ENCODE measurements around the gene NDUFA7. TPM values are rescaled to one million over a fixed set of nuclear protein-coding genes. Genes with fewer than 3 reads are reported as not detected.

Gene NDUFA7
- polyA plus RNA-seq, 3 donors: 49.9 to 153 (median 133) TPM

- no peak overlapping the region for H3K4me3 ChIP-seq (replicated peaks in 1 of 3; ENCODE audit: low read depth in 2 of 3, low read length in 3 of 3)
- no peaks in the 10 kb centered on the region for H3K79me2 ChIP-seq (ENCODE audit: insufficient read depth, low read length)
- no peak overlapping the region for H3K9ac ChIP-seq (ENCODE audit: insufficient read depth, low read length, poor library complexity, severe bottlenecking)
- peaks cover 11 to 22% (median 12%) of the 10 kb centered on the region in 3 donors for H3K27me3 Mint-ChIP-seq (ENCODE audit: low read depth in 3 of 3)
- no peak overlapping the region for H3K27ac Mint-ChIP-seq
- H3K4me1 ChIP-seq (ENCODE audit: control insufficient read depth in 1 of 2, insufficient read depth in 2 of 2, low read length in 2 of 2): peaks cover 12 to 13% of the 10 kb centered on the region in 2 donors
- intact Hi-C loops (cut with micrococcal nuclease): no loop called here
- no peak overlapping the region for H2AFZ ChIP-seq (ENCODE audit: insufficient read depth, low read depth, low read length, poor library complexity, severe bottlenecking)
- H3K4me3 Mint-ChIP-seq: no peak overlapping the region
- H4K20me1 ChIP-seq (ENCODE audit: insufficient read depth, low read length): no peaks in the 10 kb centered on the region
- H3K27me3 ChIP-seq (ENCODE audit: control insufficient read depth in 2 of 2, insufficient read depth in 2 of 2, low read length in 2 of 2): peaks cover 0 to 9% of the 10 kb centered on the region in 2 donors
- peaks cover 58 to 85% of the 10 kb centered on the region in 2 donors for H3K36me3 Mint-ChIP-seq
- TF ChIP-seq CTCF (IDR thresholded peaks at IDR 0.05): no peak
- no peak overlapping the region for H3K27ac ChIP-seq (ENCODE audit: low read depth in 1 of 2, low read length in 2 of 2)
- H3K36me3 ChIP-seq (replicated peaks in 1 of 2; ENCODE audit: control insufficient read depth in 1 of 2, insufficient read depth in 2 of 2, low read length in 2 of 2): peaks cover 46 to 72% of the 10 kb centered on the region in 2 donors
- WGBS (ENCODE audit: insufficient coverage): 83% methylated on average over 8 of the region's 16 CpGs
- peaks cover 19% of the 10 kb centered on the region for H3K4me1 Mint-ChIP-seq
- H3K9me3 ChIP-seq (replicated peaks in 1 of 2; ENCODE audit: control insufficient read depth in 1 of 2, insufficient read depth in 1 of 2, low read length in 2 of 2): no peaks in the 10 kb centered on the region
- no peak overlapping the region for H3K4me2 ChIP-seq (replicated peaks; ENCODE audit: extremely low read depth, low read length, poor library complexity, severe bottlenecking)
- DNase-seq: no peak
- H3K9me3 Mint-ChIP-seq: peaks cover 0 to 2% (median 0%) of the 10 kb centered on the region in 7 donors
These were observed 9.5 kb downstream of the NDUFA7 start for GRCh38 chr19:8311461-8312260.

- intact Hi-C loops (cut with micrococcal nuclease): no loop called here
- Histone ChIP-seq H3K79me2 (ENCODE audit: insufficient read depth, low read length) (no peaks in the 10 kb centered on the region), H4K20me1 (ENCODE audit: insufficient read depth, low read length) (no peaks in the 10 kb centered on the region), H2AFZ (ENCODE audit: insufficient read depth, low read depth, low read length, poor library complexity, severe bottlenecking) (no peak overlapping the region), H3K4me1 (ENCODE audit: control insufficient read depth in 1 of 2, insufficient read depth in 2 of 2, low read length in 2 of 2) (peaks cover 12 to 13% of the 10 kb centered on the region in 2 donors), H3K4me3 (replicated peaks in 1 of 3; ENCODE audit: low read depth in 2 of 3, low read length in 3 of 3) (no peak overlapping the region), H3K27me3 (ENCODE audit: control insufficient read depth in 2 of 2, insufficient read depth in 2 of 2, low read length in 2 of 2) (peaks cover 0 to 12% of the 10 kb centered on the region in 2 donors), H3K36me3 (replicated peaks in 1 of 2; ENCODE audit: control insufficient read depth in 1 of 2, insufficient read depth in 2 of 2, low read length in 2 of 2) (peaks cover 41 to 61% of the 10 kb centered on the region in 2 donors), H3K27ac (ENCODE audit: low read depth in 1 of 2, low read length in 2 of 2) (no peak overlapping the region), H3K9ac (ENCODE audit: insufficient read depth, low read length, poor library complexity, severe bottlenecking) (no peak overlapping the region), H3K4me2 (replicated peaks; ENCODE audit: extremely low read depth, low read length, poor library complexity, severe bottlenecking) (no peak overlapping the region), H3K9me3 (replicated peaks in 1 of 2; ENCODE audit: control insufficient read depth in 1 of 2, insufficient read depth in 1 of 2, low read length in 2 of 2) (no peaks in the 10 kb centered on the region)
- H3K27ac Mint-ChIP-seq: no peak overlapping the region
- peaks cover 15 to 33% (median 21%) of the 10 kb centered on the region in 3 donors for H3K27me3 Mint-ChIP-seq (ENCODE audit: low read depth in 3 of 3)
- H3K4me1 Mint-ChIP-seq: peaks cover 23% of the 10 kb centered on the region
- 94% methylated on average over 12 of the region's 17 CpGs for WGBS (ENCODE audit: insufficient coverage)
- TF ChIP-seq CTCF (IDR thresholded peaks at IDR 0.05): no peak
- H3K9me3 Mint-ChIP-seq: peaks cover 0 to 2% (median 0%) of the 10 kb centered on the region in 7 donors
- peaks cover 49 to 74% of the 10 kb centered on the region in 2 donors for H3K36me3 Mint-ChIP-seq
- DNase-seq: no peak
- H3K4me3 Mint-ChIP-seq: no peak overlapping the region
These were observed 10.7 kb downstream of the NDUFA7 start for GRCh38 chr19:8310342-8311055.

All from CD14-positive monocyte (primary cell).